NCI-H446 (cell line): ENCODE data around the gene CACNA1S.
A peak's percentile ranks its signal among the peaks of the same experiment; 100 is the strongest.

Experiments used
- DNase-seq, 2 experiments: peaks; one replicate each; lab custom pipeline; 2025; lab: John Stamatoyannopoulos, UW

Gene CACNA1S

GRCh38 chr1:201093561-201093960 is 18.7 kb downstream of the CACNA1S start:
- no peak for DNase-seq

GRCh38 chr1:201092738-201093137 is 19.5 kb downstream of the CACNA1S start:
- no peak for DNase-seq

DNA sequence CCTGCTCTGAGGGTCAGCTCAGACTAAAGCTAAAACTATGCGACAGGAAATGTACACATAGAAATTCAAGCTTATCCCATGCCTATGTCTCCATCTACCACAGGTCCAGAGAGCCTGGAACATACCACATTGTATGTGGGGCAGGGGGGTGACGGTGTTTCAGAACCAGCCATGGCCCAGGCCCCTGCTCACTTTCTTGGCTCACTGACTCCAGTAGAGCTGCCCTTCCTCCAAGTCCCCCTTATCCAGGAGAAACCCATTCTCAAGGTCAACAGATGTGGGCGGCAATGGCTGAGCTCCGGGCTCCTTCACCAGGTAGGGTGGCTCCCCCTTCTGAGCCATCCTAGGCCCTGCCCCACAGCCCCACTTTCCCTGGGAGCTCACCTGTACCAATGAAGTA is 21.0 kb downstream of the CACNA1S start:
- no peak for DNase-seq

DNA sequence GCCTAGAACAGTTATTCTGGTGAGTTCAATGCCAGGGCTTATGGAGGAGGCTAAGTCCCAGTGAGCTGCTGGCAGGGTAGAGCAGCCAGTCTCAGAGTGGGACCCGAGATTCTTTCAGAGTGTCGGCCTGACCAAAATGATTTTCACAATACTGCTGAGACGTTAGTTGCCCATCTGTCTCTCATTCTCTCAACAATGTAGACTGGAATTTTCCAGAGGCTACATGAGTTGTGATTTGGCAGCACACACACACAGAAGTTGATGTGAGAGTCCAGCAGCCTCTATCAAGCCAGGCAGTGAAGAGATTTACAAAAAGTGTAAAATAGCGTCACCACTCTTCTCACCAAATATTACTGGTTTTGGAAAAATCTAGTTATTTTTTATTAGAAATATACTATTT is 21.7 kb downstream of the CACNA1S start:
- no peak for DNase-seq

DNA sequence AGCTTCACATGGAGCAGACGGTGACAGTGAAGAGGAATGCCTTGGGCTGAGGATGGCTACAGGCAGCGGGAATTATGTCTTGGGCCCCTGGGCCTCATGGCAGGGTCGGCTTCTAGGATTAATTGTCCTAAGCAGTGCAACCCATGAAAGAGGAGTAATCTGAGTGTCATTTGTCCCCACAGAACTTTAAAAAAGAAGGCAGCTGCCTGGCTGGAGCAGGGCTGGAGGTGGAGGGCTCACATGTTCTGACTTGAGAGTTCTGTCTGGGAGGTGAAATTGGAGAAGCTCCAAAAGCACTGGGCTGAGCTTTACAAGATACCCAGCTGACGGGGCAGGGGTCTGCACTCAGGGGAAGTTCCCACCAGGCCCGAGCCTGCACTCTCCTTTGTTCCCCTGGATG is 22.6 kb downstream of the CACNA1S start:
- DNase-seq, result no peak

DNA sequence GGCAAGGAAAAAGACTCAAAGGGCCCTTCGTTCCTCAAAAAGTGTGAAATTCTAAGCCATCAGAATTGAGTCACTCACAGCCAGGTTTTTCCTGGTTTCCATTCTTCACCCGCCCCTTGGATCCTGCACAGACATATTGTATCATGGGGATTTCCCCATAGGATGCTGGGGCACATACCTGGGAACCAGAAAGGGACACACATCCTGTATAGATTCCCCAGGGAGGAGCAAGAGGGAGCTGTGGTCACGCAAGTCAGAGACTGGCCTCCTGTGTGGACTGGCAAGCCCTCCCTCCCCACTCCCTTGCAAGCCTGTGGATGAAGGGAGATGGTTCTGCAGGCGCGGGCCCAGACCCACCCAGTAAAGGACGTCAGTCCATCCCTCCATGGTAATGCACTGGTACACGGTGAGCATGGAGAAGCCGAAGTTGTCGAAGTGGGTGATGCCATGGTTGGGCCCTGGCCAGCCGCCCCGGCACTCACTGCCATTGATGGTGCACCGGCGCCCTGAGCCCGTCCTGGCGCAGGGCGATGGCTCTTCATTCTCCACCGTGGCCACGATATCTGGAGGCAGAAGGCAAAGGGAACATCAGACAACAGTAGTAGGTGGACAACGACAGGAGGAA is 23.2 kb downstream of the CACNA1S start:
- no peak for DNase-seq

DNA sequence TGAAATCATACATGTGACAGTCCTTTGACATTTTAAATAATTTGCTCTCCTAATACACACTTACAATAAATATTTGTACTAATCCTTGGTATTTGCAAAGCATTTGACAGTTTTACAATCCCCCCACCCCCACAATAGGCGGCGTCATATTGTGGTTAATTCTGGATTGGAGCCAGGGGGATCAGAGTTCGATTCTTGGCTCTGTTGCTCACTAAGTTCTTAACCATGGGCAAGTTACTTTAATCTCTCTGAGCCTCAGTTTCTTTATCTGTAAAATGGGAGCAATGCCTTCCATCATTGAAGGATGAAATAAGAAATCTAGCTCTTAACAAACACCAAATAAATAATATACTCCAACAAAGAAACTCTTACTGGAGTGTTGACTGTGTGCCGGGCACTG is 23.8 kb downstream of the CACNA1S start:
- DNase-seq, result no peak

DNA sequence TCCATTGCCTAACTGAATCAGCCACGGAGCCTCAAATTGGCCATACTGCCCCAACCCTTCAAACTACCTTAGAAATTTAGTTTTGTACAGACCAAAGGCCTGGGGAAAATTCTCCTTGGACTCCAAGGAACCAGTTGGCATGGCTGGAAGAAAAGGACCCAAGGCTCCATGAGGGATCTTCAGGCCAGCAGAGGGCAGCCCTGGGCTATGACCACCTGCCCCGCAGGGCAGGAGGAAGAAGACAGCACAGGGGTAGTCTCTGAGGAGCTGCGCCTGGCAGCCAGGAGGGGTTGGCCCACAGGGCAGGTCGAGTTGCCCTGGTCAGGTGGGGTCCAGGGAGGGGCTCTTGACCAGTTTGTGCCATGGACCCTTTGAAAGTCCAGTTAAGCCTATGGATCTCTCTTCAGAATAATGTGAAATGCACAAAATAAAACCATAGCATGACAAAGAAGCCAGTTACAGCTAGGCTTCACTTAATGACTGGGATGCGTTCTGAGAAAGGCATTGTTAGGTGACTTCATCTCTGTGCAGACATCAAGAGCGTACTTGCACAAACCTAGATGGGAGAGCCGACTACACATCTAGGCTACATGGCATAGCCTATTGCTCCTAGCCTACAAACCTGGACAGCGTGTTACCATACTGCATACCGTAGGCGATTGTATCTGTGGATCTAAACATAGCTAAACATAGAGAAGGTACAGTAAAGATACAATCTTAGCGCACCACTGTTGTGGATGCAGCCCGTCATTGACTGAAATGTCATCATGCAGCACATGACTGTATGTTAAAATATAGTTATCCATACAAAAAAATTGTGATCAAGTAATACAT is 26.1 kb downstream of the CACNA1S start:
- DNase-seq, result peak in 1 of 2 experiments; percentile 61

DNA sequence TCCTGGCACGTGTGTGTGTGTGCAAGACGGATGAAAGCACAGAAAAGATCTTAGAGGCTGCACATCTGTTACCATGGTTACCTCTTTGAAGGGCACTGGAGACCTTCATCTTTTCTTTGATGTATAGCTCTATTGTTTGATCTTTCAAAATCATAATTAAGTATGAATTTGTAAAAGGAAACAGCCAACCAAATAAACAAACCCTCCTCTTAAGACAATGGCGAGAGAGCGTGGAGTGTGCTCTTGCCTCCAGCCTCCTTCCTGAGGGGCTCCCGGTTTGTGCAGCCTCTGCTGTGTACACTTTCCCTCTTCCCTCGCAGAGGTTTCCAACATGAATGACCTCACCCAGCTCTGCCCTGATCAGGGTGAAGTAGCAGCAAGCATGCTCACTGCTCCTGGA is 27.9 kb downstream of the CACNA1S start:
- no peak for DNase-seq

- DNase-seq, result no peak
Observed at GRCh38 chr1:201083741-201084140, 28.5 kb downstream of the CACNA1S start.

- no peak for DNase-seq
Observed at GRCh38 chr1:201080135-201080534, 32.1 kb downstream of the CACNA1S start.

- no peak for DNase-seq
Observed at GRCh38 chr1:201077736-201078135, 34.5 kb downstream of the CACNA1S start.

GRCh38 chr1:201077116-201077515 is 35.1 kb downstream of the CACNA1S start:
- no peak for DNase-seq

GRCh38 chr1:201076092-201076491 is 36.1 kb downstream of the CACNA1S start:
- DNase-seq, result no peak

- DNase-seq, result no peak
Observed at GRCh38 chr1:201074018-201074417, 38.2 kb downstream of the CACNA1S start.

- no peak for DNase-seq
Observed at GRCh38 chr1:201072922-201073321, 39.3 kb downstream of the CACNA1S start.

DNA sequence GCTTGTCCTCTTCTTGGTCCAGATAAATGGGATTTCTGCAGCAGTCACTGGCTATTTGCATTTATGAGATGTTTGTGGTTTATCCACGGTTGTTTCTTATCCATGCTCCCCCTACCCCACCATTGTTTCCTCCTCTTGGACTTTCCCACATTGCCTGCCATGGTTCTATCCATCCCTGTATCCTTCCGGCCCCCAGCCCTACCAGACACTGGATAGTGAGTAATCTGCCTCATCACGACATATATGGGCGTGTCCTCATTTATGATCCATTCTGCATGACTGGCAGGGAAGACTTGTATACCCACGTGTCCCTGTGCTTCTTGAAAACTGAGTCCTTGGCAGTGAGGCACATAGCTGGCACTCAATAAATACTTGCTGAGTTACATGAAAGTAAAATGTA is 40.1 kb downstream of the CACNA1S start:
- no peak for DNase-seq

DNA sequence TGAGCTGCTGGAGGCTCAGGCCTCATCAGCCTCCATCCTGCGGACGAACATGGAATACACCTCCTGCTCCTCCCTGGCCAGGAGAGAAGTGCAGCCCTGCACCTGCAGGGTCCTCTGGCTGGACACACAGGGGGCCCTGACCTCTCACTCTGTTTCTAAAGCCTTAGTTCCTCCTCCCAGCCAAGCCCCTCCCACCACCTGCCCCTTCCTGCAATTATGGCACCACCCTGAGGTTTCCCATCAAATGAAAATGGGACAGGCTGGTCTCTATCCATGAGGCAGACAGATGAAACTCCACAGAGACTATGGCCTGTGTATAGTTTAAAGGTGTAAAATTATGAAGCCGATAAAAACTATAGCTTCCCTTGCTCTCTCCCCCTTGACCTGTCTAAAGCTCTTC is 42.6 kb downstream of the CACNA1S start:
- DNase-seq, result no peak

DNA sequence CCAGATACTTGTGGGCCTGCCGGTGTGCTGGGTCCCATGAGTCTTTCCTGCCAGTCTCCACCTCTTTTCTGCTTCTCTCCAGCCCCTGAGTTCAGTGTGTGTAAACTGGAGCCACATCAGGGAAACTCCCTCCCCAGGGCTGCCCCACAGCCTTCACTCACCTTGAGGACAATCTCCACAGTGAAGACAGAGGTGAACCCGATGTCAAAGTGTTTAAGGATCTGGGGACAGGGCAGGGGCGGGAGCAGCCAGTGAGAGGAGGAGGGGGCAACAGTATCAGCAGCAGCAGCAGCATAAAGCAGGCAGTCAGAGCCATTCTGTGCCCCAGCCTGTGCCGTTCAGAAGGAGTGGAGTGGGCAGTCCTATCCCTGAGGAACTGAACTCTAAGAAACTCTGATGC is 43.2 kb downstream of the CACNA1S start:
- DNase-seq, result no peak

GRCh38 chr1:201066986-201067385 is 45.2 kb downstream of the CACNA1S start:
- no peak for DNase-seq

- DNase-seq, result no peak
Observed at GRCh38 chr1:201065686-201066085, 46.5 kb downstream of the CACNA1S start.

- no peak for DNase-seq
Observed at GRCh38 chr1:201064806-201065205, 47.4 kb downstream of the CACNA1S start.

DNA sequence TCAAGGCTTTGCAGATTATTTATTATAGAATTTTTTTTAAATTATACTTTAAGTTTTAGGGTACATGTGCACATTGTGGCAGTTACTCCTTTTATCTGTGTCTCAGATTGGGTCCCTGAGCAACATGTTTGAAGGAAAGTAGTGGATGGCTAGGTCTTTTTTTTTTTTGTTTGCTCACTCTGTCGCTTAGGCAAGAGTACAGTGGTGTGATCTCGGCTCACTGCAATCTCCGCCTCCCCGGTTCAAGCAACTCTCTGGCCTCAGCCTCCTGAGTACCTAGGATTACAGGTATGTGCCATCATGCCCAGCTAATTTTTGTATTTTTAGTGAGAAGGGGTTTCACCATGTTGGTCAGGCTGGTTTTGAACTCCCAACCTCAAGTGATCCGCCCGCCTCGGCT is 49.1 kb downstream of the CACNA1S start:
- DNase-seq, result no peak
